Glutamatergic neuron (in vitro differentiated cells): ENCODE measurements around the gene GIPC2. TPM values are rescaled to one million over a fixed set of nuclear protein-coding genes. Genes with fewer than 3 reads are reported as not detected.

Experiments used
- DNase-seq: peaks from one replicate; pipeline ENCODE4 v3.0.0; 2022
- H3K27ac Mint-ChIP-seq: one replicate; pipeline ENCODE4 v1.8.0; 2020; ENCODE audit warnings: mild to moderate bottlenecking, mixed read lengths, inconsistent platforms; ENCODE audit not compliant: unreplicated experiment
- H3K27me3 Mint-ChIP-seq: one replicate; pipeline ENCODE4 v1.8.0; 2020; ENCODE audit warnings: mild to moderate bottlenecking, moderate library complexity, mixed read lengths, inconsistent platforms; ENCODE audit not compliant: unreplicated experiment
- H3K36me3 Mint-ChIP-seq: one replicate; pipeline ENCODE4 v1.8.0; 2020; ENCODE audit warnings: mild to moderate bottlenecking, mixed read lengths, inconsistent platforms; ENCODE audit not compliant: unreplicated experiment
- H3K4me1 Mint-ChIP-seq: one replicate; pipeline ENCODE4 v1.8.0; 2020; ENCODE audit warnings: mild to moderate bottlenecking, low read depth, mixed read lengths, inconsistent platforms; ENCODE audit not compliant: unreplicated experiment
- H3K4me3 Mint-ChIP-seq: one replicate; pipeline ENCODE4 v1.8.0; 2020; ENCODE audit warnings: mild to moderate bottlenecking, mixed read lengths, inconsistent platforms; ENCODE audit not compliant: unreplicated experiment
- H3K9me3 Mint-ChIP-seq: one replicate; pipeline ENCODE4 v1.8.0; 2020; ENCODE audit warnings: mild to moderate bottlenecking, moderate library complexity, mixed read lengths, inconsistent platforms; ENCODE audit not compliant: unreplicated experiment
- CTCF ChIP-seq: fragments of 200-600 bp; sonication (generic); IDR thresholded peaks from one replicate; pipeline ENCODE4 v1.5.0; 2021; ENCODE audit not compliant: partially characterized antibody, unreplicated experiment
- total RNA-seq: library from RNA; stranded (reverse); fragmentation: NEBNext Ultra II Directional; extraction: Animal tissue kit (Norgen Biotek cat#: 25700); gene quantifications from one replicate; pipeline ENCODE4 v1.2.1, GENCODE V29; 2021; ENCODE audit not compliant: unreplicated experiment

GIPC2 gene
- total RNA-seq, 1 donor from 2014 or later, result not detected

GRCh38 chr1:78141531-78142231 lies 95.9 kb downstream of the GIPC2 start:
- H3K9me3 Mint-ChIP-seq, result no peaks in the 10 kb centered on the region
- no peaks in the 10 kb centered on the region for H3K27me3 Mint-ChIP-seq
- no peak overlapping the region for H3K27ac Mint-ChIP-seq
- no peaks in the 10 kb centered on the region for H3K36me3 Mint-ChIP-seq
- TF ChIP-seq CTCF, result no peak
- no peaks in the 10 kb centered on the region for H3K4me1 Mint-ChIP-seq
- H3K4me3 Mint-ChIP-seq, result no peak overlapping the region
- no peak for DNase-seq

GRCh38 chr1:78142736-78143135 lies 97.0 kb downstream of the GIPC2 start:
- Mint-ChIP-seq H3K9me3 (no peaks in the 10 kb centered on the region), H3K4me3 (no peak overlapping the region), H3K36me3 (no peaks in the 10 kb centered on the region), H3K4me1 (no peaks in the 10 kb centered on the region), H3K27me3 (no peaks in the 10 kb centered on the region), H3K27ac (no peak overlapping the region)
- no peak for TF ChIP-seq CTCF
- DNase-seq, result no peak

GRCh38 chr1:78143152-78143551 lies 97.4 kb downstream of the GIPC2 start:
- no peak for TF ChIP-seq CTCF
- Mint-ChIP-seq H3K36me3 (no peaks in the 10 kb centered on the region), H3K4me3 (no peak overlapping the region), H3K27me3 (no peaks in the 10 kb centered on the region), H3K27ac (no peak overlapping the region), H3K9me3 (no peaks in the 10 kb centered on the region), H3K4me1 (no peaks in the 10 kb centered on the region)
- DNase-seq, result no peak

- Mint-ChIP-seq H3K27me3 (no peaks in the 10 kb centered on the region), H3K4me1 (no peaks in the 10 kb centered on the region)
Observed at GRCh38 chr1:78143673-78144072, 97.9 kb downstream of the GIPC2 start.

More at GRCh38 chr1:78143673-78144072, 97.9 kb downstream of the GIPC2 start:
- no peak for DNase-seq
- Mint-ChIP-seq H3K9me3 (no peaks in the 10 kb centered on the region), H3K36me3 (no peaks in the 10 kb centered on the region), H3K27ac (no peak overlapping the region), H3K4me3 (no peak overlapping the region)
- TF ChIP-seq CTCF, result no peak
